DMS153 (cell line): ENCODE results near the gene SUPT3H.

Experiments
- DNase-seq: peaks from one replicate; lab custom pipeline; 2025; lab: John Stamatoyannopoulos, UW

The SUPT3H gene

GRCh38 chr6:44789806-44790205 lies 587.9 kb downstream of the SUPT3H start:
- no peak for DNase-seq

GRCh38 chr6:44789061-44789460 lies 588.7 kb downstream of the SUPT3H start:
- DNase-seq, result no peak

GRCh38 chr6:44788387-44788981 lies 589.2 kb downstream of the SUPT3H start:
- DNase-seq, result no peak

GRCh38 chr6:44787254-44787834 lies 590.4 kb downstream of the SUPT3H start:
- DNase-seq, result no peak

GRCh38 chr6:44785130-44785529 lies 592.6 kb downstream of the SUPT3H start:
- DNase-seq, result no peak

GRCh38 chr6:44784195-44784594 lies 593.5 kb downstream of the SUPT3H start:
- no peak for DNase-seq

GRCh38 chr6:44782892-44783291 lies 594.8 kb downstream of the SUPT3H start:
- no peak for DNase-seq

GRCh38 chr6:44781912-44782597 lies 595.7 kb downstream of the SUPT3H start:
- DNase-seq, result no peak

- no peak for DNase-seq
Measured at GRCh38 chr6:44780161-44780560, 597.6 kb downstream of the SUPT3H start.

- no peak for DNase-seq
Measured at GRCh38 chr6:44779130-44779826, 598.5 kb downstream of the SUPT3H start.
